H1 (cell line): ENCODE measurements around the gene UBE3A. TPM values are rescaled to one million over a fixed set of nuclear protein-coding genes. Genes with fewer than 3 reads are reported as not detected.
"Not testable (repeated sequence)": the region's sequence is repeated elsewhere in the genome, so short reads cannot be mapped to it uniquely, and the experiment has no call there.

Experiments used
- CTCF ChIA-PET: fragments of 300-600 bp; sonication (Branson Sonifier 250); formaldehyde crosslinking; loops from one replicate; lab custom pipeline; 2021; ENCODE audit not compliant: partially characterized antibody; lab: Charles Lee
- POLR2A ChIA-PET: fragments of 300-600 bp; sonication (Branson Sonifier 250); formaldehyde crosslinking; loops from one replicate; lab custom pipeline; 2021; ENCODE audit warnings: inconsistent platforms; ENCODE audit not compliant: partially characterized antibody; lab: Charles Lee
- DNase-seq, 2 experiments: peaks; one replicate each; pipeline versions ENCODE4 v3.0.0 to v3.0.0-alpha.2; 2010 to 2022; ENCODE audit warnings: low spot score in 2 of 2, low read depth in 1 of 2, mixed read lengths in 1 of 2
- FAIRE-seq: peaks from 2 replicates; lab custom pipeline; 2011; peaks lifted over from hg19 to GRCh38; lab: Jason Lieb, UNC
- H2AFZ ChIP-seq: 2 replicates; pipeline ENCODE4 v1.8.1; 2012; ENCODE audit warnings: low read length, inconsistent platforms
- H2AK5ac ChIP-seq: 2 replicates; pipeline ENCODE4 v1.6.1; 2013; ENCODE audit warnings: low read depth, low read length
- H2BK120ac ChIP-seq: replicated peaks from 2 replicates; pipeline ENCODE3; 2013; ENCODE audit warnings: low read depth, low read length, inconsistent platforms
- H2BK12ac ChIP-seq: 2 replicates; pipeline ENCODE4 v1.6.1; 2013; ENCODE audit warnings: low read depth, low read length
- H2BK15ac ChIP-seq: 2 replicates; pipeline ENCODE4 v1.6.1; 2013; ENCODE audit warnings: low read length
- H2BK20ac ChIP-seq: 2 replicates; pipeline ENCODE4 v1.6.1; 2013; ENCODE audit warnings: low read length
- H2BK5ac ChIP-seq: 2 replicates; pipeline ENCODE4 v1.6.1; 2013; ENCODE audit warnings: low read depth, low read length
- H3K14ac ChIP-seq: 2 replicates; pipeline ENCODE4 v1.6.1; 2013; ENCODE audit warnings: inconsistent platforms; ENCODE audit not compliant: insufficient read length
- H3K18ac ChIP-seq: 2 replicates; pipeline ENCODE4 v1.6.1; 2013; ENCODE audit warnings: low read length; ENCODE audit errors: extremely low read depth
- H3K23ac ChIP-seq: 2 replicates; pipeline ENCODE4 v1.6.1; 2013; ENCODE audit warnings: inconsistent platforms; ENCODE audit not compliant: insufficient read length
- H3K23me2 ChIP-seq: 2 replicates; pipeline ENCODE4 v1.6.1; 2013; ENCODE audit warnings: low read depth, low read length
- H3K27ac ChIP-seq: 2 replicates; pipeline ENCODE4 v1.6.1; 2011; ENCODE audit warnings: low read depth, low read length, inconsistent platforms
- H3K27me3 ChIP-seq, 4 experiments: replicated peaks in 1 of 4; 1 replicate in 1 of 4; 2 replicates in 3 of 4; pipeline versions ENCODE4 v1.6.1 to v1.8.1; 2011 to 2013; ENCODE audit warnings: low read length in 3 of 4, mild to moderate bottlenecking in 3 of 4, inconsistent platforms in 2 of 4, mixed read lengths in 2 of 4, moderate library complexity in 1 of 4; ENCODE audit not compliant: control insufficient read depth in 3 of 4, insufficient read depth in 3 of 4; ENCODE audit errors: extremely low read depth in 1 of 4
- H3K36me3 ChIP-seq, 4 experiments: 2 replicates each; pipeline versions ENCODE4 v1.6.1 to v1.8.1; 2011 to 2013; ENCODE audit warnings: mild to moderate bottlenecking in 4 of 4, low read length in 3 of 4, moderate library complexity in 2 of 4, control low read depth in 1 of 4, inconsistent platforms in 1 of 4; ENCODE audit not compliant: insufficient read depth in 4 of 4, control insufficient read depth in 2 of 4
- H3K4ac ChIP-seq: replicated peaks from 2 replicates; pipeline ENCODE3; 2013; ENCODE audit warnings: low read length, low read depth, mixed read lengths, inconsistent platforms; ENCODE audit not compliant: insufficient read length
- H3K4me1 ChIP-seq, 4 experiments: replicated peaks in 1 of 4; 1 replicate in 1 of 4; 2 replicates in 3 of 4; pipeline versions ENCODE4 v1.6.1 to v1.8.1; 2011 to 2013; ENCODE audit warnings: low read length in 3 of 4, inconsistent platforms in 2 of 4, mixed read lengths in 1 of 4; ENCODE audit not compliant: insufficient read depth in 4 of 4, control insufficient read depth in 3 of 4
- H3K4me2 ChIP-seq, 2 experiments: 2 replicates each; pipeline versions ENCODE4 v1.6.1 to v1.8.1; 2011 to 2013; ENCODE audit warnings: low read depth in 2 of 2, low read length in 2 of 2, control low read depth in 1 of 2, inconsistent platforms in 1 of 2, mild to moderate bottlenecking in 1 of 2; ENCODE audit not compliant: insufficient read depth in 1 of 2
- H3K4me3 ChIP-seq, 4 experiments: fragments of 200-600, 300-600 bp in 1 of 4; sonication (generic), shearing (Covaris generic), sonication (Bioruptor Twin) in 1 of 4; 2 replicates each; pipeline versions ENCODE4 v1.5.1 to v1.8.1; 2011 to 2016; ENCODE audit warnings: low read length in 4 of 4, low read depth in 3 of 4, control low read depth in 2 of 4, inconsistent platforms in 2 of 4, mild to moderate bottlenecking in 2 of 4, mixed read lengths in 1 of 4, moderate library complexity in 1 of 4; ENCODE audit not compliant: insufficient read depth in 2 of 4; ENCODE audit errors: extremely low read depth in 1 of 4
- H3K56ac ChIP-seq: replicated peaks from 2 replicates; pipeline ENCODE3; 2013; ENCODE audit warnings: low read depth, mild to moderate bottlenecking, mixed read lengths, low read length, inconsistent platforms; ENCODE audit not compliant: insufficient read length
- H3K79me1 ChIP-seq: 2 replicates; pipeline ENCODE4 v1.6.1; 2013; ENCODE audit warnings: low read depth, low read length, control low read depth
- H3K79me2 ChIP-seq, 2 experiments: 2 replicates each; pipeline versions ENCODE4 v1.6.1 to v1.8.1; 2012 to 2013; ENCODE audit warnings: low read length in 2 of 2, mild to moderate bottlenecking in 2 of 2, inconsistent platforms in 1 of 2; ENCODE audit not compliant: insufficient read depth in 2 of 2, control insufficient read depth in 1 of 2
- H3K9ac ChIP-seq, 4 experiments: replicated peaks in 1 of 4; 1 replicate in 1 of 4; 2 replicates in 3 of 4; pipeline versions ENCODE4 v1.6.1 to v1.8.1; 2011 to 2013; ENCODE audit warnings: low read depth in 3 of 4, low read length in 3 of 4, control low read depth in 2 of 4, mild to moderate bottlenecking in 2 of 4, moderate library complexity in 2 of 4, inconsistent platforms in 1 of 4; ENCODE audit errors: extremely low read depth in 1 of 4
- H3K9me3 ChIP-seq, 2 experiments: 2 replicates each; pipeline versions ENCODE4 v1.6.1 to v1.8.1; 2012 to 2013; ENCODE audit warnings: mild to moderate bottlenecking in 2 of 2, moderate library complexity in 2 of 2, control low read depth in 1 of 2, inconsistent platforms in 1 of 2, low read depth in 1 of 2, low read length in 1 of 2, mixed read lengths in 1 of 2; ENCODE audit not compliant: insufficient read depth in 2 of 2
- H4K20me1 ChIP-seq, 2 experiments: replicated peaks in 1 of 2; 2 replicates each; pipeline versions ENCODE3 to v1.8.1; 2011 to 2013; ENCODE audit warnings: inconsistent platforms in 2 of 2, low read length in 2 of 2, mild to moderate bottlenecking in 1 of 2; ENCODE audit not compliant: insufficient read depth in 2 of 2, control insufficient read depth in 1 of 2
- H4K5ac ChIP-seq: 2 replicates; pipeline ENCODE4 v1.6.1; 2013; ENCODE audit warnings: low read length, low read depth, mixed read lengths, inconsistent platforms; ENCODE audit not compliant: insufficient read length
- H4K8ac ChIP-seq: 2 replicates; pipeline ENCODE4 v1.8.0; 2013; ENCODE audit warnings: mild to moderate bottlenecking, moderate library complexity, low read length, inconsistent platforms; ENCODE audit not compliant: insufficient read depth; ENCODE audit errors: extremely low read depth
- H4K91ac ChIP-seq: replicated peaks from 2 replicates; pipeline ENCODE3; 2013; ENCODE audit warnings: low read length, mixed read lengths, inconsistent platforms; ENCODE audit not compliant: insufficient read length
- WGBS, 2 experiments: shearing (Covaris generic) in 1 of 2; methylation state at CpG; one replicate each; pipeline versions ENCODE4 v1.1.6 to v1.1.7; 2013 to 2015; ENCODE audit warnings: low lambda C conversion rate in 2 of 2, mixed read lengths in 2 of 2, inconsistent platforms in 1 of 2, low coverage in 1 of 2, missing lambda C conversion rate in 1 of 2; ENCODE audit not compliant: insufficient replicate concordance in 2 of 2, insufficient coverage in 1 of 2, insufficient read length in 1 of 2; ENCODE audit errors: extremely low coverage in 1 of 2, missing lambda C conversion rate in 1 of 2; 5-methylcytosine and 5-hydroxymethylcytosine counted together
- polyA plus RNA-seq, 7 experiments: library from polyadenylated mRNA; depleted of rRNA in 3 of 7; stranded (reverse) in 5 of 7; unstranded in 2 of 7; fragments of >200 nt in 5 of 7; fragments of 200-250 nt in 2 of 7; gene quantifications; 1 replicate in 5 of 7; 2 replicates in 1 of 7; 4 replicates in 1 of 7; pipeline versions ENCODE4 v1.2.1 to v1.2.3, GENCODE V29; 2011 to 2013; ENCODE audit warnings: missing spikeins in 2 of 7, mixed read lengths in 2 of 7
- total RNA-seq: library from RNA; stranded (reverse); fragmentation: NEBNext Ultra II Directional; extraction: Animal tissue kit (Norgen Biotek cat#: 25700); gene quantifications from 2 replicates; pipeline ENCODE4 v1.2.1, GENCODE V29; 2021

Gene UBE3A
- total and polyA plus RNA-seq, 2 of the 8 experiments (the other 6 are each of a cell fraction or from before 2014, with no cell fraction given), result 13.8 to 110 TPM

- H3K18ac ChIP-seq, H3K36me3 ChIP-seq, H3K4me2 ChIP-seq, H4K91ac ChIP-seq, H3K4me1 ChIP-seq, H3K79me1 ChIP-seq, H3K23ac ChIP-seq, DNase-seq, H3K9me3 ChIP-seq, H2BK120ac ChIP-seq, H3K56ac ChIP-seq, H3K23me2 ChIP-seq, H3K27ac ChIP-seq, CTCF ChIA-PET, H2AK5ac ChIP-seq, H3K9ac ChIP-seq, H2BK20ac ChIP-seq, FAIRE-seq, H3K27me3 ChIP-seq, H3K4me3 ChIP-seq, H2BK12ac ChIP-seq, H2BK5ac ChIP-seq, H4K8ac ChIP-seq, H2AFZ ChIP-seq, H2BK15ac ChIP-seq, H3K4ac ChIP-seq, H3K14ac ChIP-seq, H4K5ac ChIP-seq: not testable (repeated sequence)
- WGBS, 2 experiments, result 91% methylated on average over 3 of the region's 4 CpGs; no CpG with 5 or more reads in 1 of the 2 experiments
- peaks cover 8 to 13% of the 10 kb centered on the region in 2 experiments for H4K20me1 ChIP-seq
- POLR2A ChIA-PET, result interaction anchor here (1.4 kb wide), 1 partner anchor 9 kb away, joined by 4 read pairs; no protein-coding TSS in a partner anchor
- H3K79me2 ChIP-seq, result peaks cover 13 to 99% of the 10 kb centered on the region in 2 experiments
Measured at GRCh38 chr15:25409731-25410130, 29.1 kb downstream of the UBE3A start.
